KMS-11 (cell line): ENCODE measurements around the gene F2R.

Source experiments
- H2AFZ ChIP-seq: fragments of 200-600 bp; sonication (generic); 2 replicates; pipeline ENCODE4 v1.6.1; 2016; ENCODE audit warnings: antibody characterized with exemption, mixed run types, low read depth
- H3K27ac ChIP-seq: fragments of 200-600 bp; sonication (generic); 2 replicates; pipeline ENCODE4 v1.6.1; 2016; ENCODE audit warnings: mild to moderate bottlenecking, mixed run types
- H3K27me3 ChIP-seq: fragments of 200-600 bp; sonication (generic); 2 replicates; pipeline ENCODE4 v1.6.1; 2017; ENCODE audit warnings: mild to moderate bottlenecking, low read depth, mixed run types, moderate library complexity; ENCODE audit not compliant: insufficient read depth
- H3K36me3 ChIP-seq: fragments of 200-600 bp; sonication (generic); 2 replicates; pipeline ENCODE4 v1.6.1; 2017; ENCODE audit warnings: mild to moderate bottlenecking, mixed run types; ENCODE audit not compliant: insufficient read depth
- H3K4me1 ChIP-seq: fragments of 200-600 bp; sonication (generic); 2 replicates; pipeline ENCODE4 v1.6.1; 2016; ENCODE audit warnings: mild to moderate bottlenecking, low read depth, mixed run types; ENCODE audit not compliant: poor library complexity, severe bottlenecking
- H3K4me2 ChIP-seq: fragments of 200-600 bp; sonication (generic); 2 replicates; pipeline ENCODE4 v1.7.0; 2016; ENCODE audit warnings: mild to moderate bottlenecking, mixed run types
- H3K4me3 ChIP-seq: fragments of 200-600 bp; sonication (generic); IDR thresholded peaks from 2 replicates; pipeline ENCODE4 v1.6.1; 2017; ENCODE audit warnings: low read depth, low read length, mixed read lengths; ENCODE audit not compliant: insufficient read depth
- H3K79me2 ChIP-seq: fragments of 200-600 bp; sonication (generic); 2 replicates; pipeline ENCODE4 v1.6.1; 2016; ENCODE audit warnings: low read depth, mixed run types; ENCODE audit not compliant: insufficient read depth
- H3K9ac ChIP-seq: fragments of 200-600 bp; sonication (generic); 2 replicates; pipeline ENCODE4 v1.6.1; 2016; ENCODE audit warnings: mild to moderate bottlenecking, mixed run types
- H4K20me1 ChIP-seq: fragments of 200-600 bp; sonication (generic); 2 replicates; pipeline ENCODE4 v1.6.1; 2016; ENCODE audit warnings: mild to moderate bottlenecking, mixed run types; ENCODE audit not compliant: insufficient read depth
- TF ChIP-seq, protein P1 (sequence below): fragments of 200-600 bp; sonication (generic); conservative IDR thresholded peaks from 2 replicates; pipeline ENCODE4 v1.6.1; 2017; ENCODE audit warnings: low read depth, mild to moderate bottlenecking, antibody characterized with exemption, low read length, moderate library complexity, mixed read lengths

Gene F2R

GRCh38 chr5:76694317-76694716 lies 21.6 kb upstream of the F2R start:
- Histone ChIP-seq H3K4me3 (no peak overlapping the region), H4K20me1 (no peaks in the 10 kb centered on the region), H3K4me2 (no peak overlapping the region), H2AFZ (no peak overlapping the region), H3K4me1 (no peaks in the 10 kb centered on the region), H3K36me3 (no peaks in the 10 kb centered on the region; the same call in 1 of the 2 replicates), H3K9ac (no peak overlapping the region), H3K27ac (no peak overlapping the region), H3K79me2 (no peaks in the 10 kb centered on the region), H3K27me3 (no peaks in the 10 kb centered on the region)
- TF ChIP-seq, protein P1, sequence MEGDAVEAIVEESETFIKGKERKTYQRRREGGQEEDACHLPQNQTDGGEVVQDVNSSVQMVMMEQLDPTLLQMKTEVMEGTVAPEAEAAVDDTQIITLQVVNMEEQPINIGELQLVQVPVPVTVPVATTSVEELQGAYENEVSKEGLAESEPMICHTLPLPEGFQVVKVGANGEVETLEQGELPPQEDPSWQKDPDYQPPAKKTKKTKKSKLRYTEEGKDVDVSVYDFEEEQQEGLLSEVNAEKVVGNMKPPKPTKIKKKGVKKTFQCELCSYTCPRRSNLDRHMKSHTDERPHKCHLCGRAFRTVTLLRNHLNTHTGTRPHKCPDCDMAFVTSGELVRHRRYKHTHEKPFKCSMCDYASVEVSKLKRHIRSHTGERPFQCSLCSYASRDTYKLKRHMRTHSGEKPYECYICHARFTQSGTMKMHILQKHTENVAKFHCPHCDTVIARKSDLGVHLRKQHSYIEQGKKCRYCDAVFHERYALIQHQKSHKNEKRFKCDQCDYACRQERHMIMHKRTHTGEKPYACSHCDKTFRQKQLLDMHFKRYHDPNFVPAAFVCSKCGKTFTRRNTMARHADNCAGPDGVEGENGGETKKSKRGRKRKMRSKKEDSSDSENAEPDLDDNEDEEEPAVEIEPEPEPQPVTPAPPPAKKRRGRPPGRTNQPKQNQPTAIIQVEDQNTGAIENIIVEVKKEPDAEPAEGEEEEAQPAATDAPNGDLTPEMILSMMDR: no peak

GRCh38 chr5:76695346-76695745 lies 20.6 kb upstream of the F2R start:
- no peaks in the 10 kb centered on the region for H4K20me1 ChIP-seq
- no peaks in the 10 kb centered on the region for H3K79me2 ChIP-seq
- H3K4me1 ChIP-seq: no peaks in the 10 kb centered on the region
- H3K27ac ChIP-seq: no peak overlapping the region
- no peaks in the 10 kb centered on the region for H3K27me3 ChIP-seq
- no peaks in the 10 kb centered on the region; the same call in 1 of the 2 replicates for H3K36me3 ChIP-seq
- H3K9ac ChIP-seq: no peak overlapping the region
- H2AFZ ChIP-seq: no peak overlapping the region
- H3K4me2 ChIP-seq: no peak overlapping the region
- TF ChIP-seq, protein P1: no peak
- H3K4me3 ChIP-seq: no peak overlapping the region

- H3K4me3 ChIP-seq: no peak overlapping the region
- H3K4me2 ChIP-seq: no peak overlapping the region
- peaks cover 2% of the 10 kb centered on the region; the same call in 1 of the 2 replicates for H3K36me3 ChIP-seq
- H3K27me3 ChIP-seq: no peaks in the 10 kb centered on the region
- no peak overlapping the region for H3K9ac ChIP-seq
- H3K4me1 ChIP-seq: no peaks in the 10 kb centered on the region
- no peak overlapping the region for H3K27ac ChIP-seq
- no peaks in the 10 kb centered on the region for H4K20me1 ChIP-seq
- H2AFZ ChIP-seq: no peak overlapping the region
- TF ChIP-seq, protein P1: no peak
- no peaks in the 10 kb centered on the region for H3K79me2 ChIP-seq
Measured at GRCh38 chr5:76696251-76696650, 19.7 kb upstream of the F2R start.

DNA sequence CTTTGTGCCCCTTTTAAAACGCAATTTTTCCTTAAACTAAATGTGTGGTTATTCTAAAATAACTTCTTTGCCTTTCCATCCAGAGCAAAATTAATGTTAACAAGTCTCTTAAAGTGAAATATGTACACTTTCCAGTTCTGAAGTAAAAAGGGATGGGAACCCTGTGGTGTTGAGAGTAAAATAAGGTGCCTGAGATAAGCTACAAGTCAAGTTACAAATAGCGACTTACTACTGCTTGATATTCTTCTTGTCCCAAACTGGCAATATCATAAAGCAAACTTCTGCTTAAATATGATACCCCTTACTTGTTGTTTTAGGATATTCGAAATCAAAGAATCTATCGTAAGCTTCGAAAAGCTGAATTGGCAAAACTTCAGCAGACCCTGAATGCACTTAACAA lies 18.3 kb upstream of the F2R start:
- no peaks in the 10 kb centered on the region for H3K79me2 ChIP-seq
- H3K9ac ChIP-seq: no peak overlapping the region

More for the DNA sequence above, 18.3 kb upstream of the F2R start:
- Histone ChIP-seq H4K20me1 (no peaks in the 10 kb centered on the region), H2AFZ (no peak overlapping the region), H3K4me2 (no peak overlapping the region), H3K4me3 (no peak overlapping the region), H3K27me3 (no peaks in the 10 kb centered on the region), H3K4me1 (no peaks in the 10 kb centered on the region), H3K27ac (no peak overlapping the region), H3K36me3 (peaks cover 11% of the 10 kb centered on the region; the same call in 1 of the 2 replicates)
- TF ChIP-seq, protein P1: no peak
